Esophagus squamous epithelium (tissue), 4 donors: ENCODE results near the gene C1orf141.

Experiments
- POLR2A ChIP-seq, 4 donors: fragments of 450-650 bp; IDR thresholded peaks; one replicate each; pipeline ENCODE4 v1.6.1; 2017; ENCODE audit warnings: antibody characterized with exemption in 4 of 4, mild to moderate bottlenecking in 4 of 4, moderate library complexity in 3 of 4
- TF ChIP-seq, protein P1 (sequence below), 6 experiments: fragments of 450-650 bp in 4 of 6; fragments of 200-600 bp in 2 of 6; sonication (generic) in 2 of 6; IDR thresholded peaks; one replicate each; pipeline ENCODE4 v1.5.1; 2016 to 2019; ENCODE audit warnings: antibody characterized with exemption in 6 of 6, mild to moderate bottlenecking in 4 of 6, moderate library complexity in 4 of 6

GRCh38 chr1:67053535-67053784 lies 81.3 kb downstream of the C1orf141 start:
- TF ChIP-seq, protein P1, sequence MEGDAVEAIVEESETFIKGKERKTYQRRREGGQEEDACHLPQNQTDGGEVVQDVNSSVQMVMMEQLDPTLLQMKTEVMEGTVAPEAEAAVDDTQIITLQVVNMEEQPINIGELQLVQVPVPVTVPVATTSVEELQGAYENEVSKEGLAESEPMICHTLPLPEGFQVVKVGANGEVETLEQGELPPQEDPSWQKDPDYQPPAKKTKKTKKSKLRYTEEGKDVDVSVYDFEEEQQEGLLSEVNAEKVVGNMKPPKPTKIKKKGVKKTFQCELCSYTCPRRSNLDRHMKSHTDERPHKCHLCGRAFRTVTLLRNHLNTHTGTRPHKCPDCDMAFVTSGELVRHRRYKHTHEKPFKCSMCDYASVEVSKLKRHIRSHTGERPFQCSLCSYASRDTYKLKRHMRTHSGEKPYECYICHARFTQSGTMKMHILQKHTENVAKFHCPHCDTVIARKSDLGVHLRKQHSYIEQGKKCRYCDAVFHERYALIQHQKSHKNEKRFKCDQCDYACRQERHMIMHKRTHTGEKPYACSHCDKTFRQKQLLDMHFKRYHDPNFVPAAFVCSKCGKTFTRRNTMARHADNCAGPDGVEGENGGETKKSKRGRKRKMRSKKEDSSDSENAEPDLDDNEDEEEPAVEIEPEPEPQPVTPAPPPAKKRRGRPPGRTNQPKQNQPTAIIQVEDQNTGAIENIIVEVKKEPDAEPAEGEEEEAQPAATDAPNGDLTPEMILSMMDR (IDR thresholded peaks at IDR 0.05), result peak in 1 of 6 experiments; percentile 1
- no peak for TF ChIP-seq POLR2A (IDR thresholded peaks at IDR 0.05)
